WTC11 (cell line): Measurements from ENCODE around the gene CLECL1.

Source experiments
- CREB1 ChIP-seq: sonication (generic); formaldehyde crosslinking; IDR thresholded peaks from 2 replicates; pipeline ENCODE4 v1.8.0; 2023; ENCODE audit warnings: mild to moderate bottlenecking, missing genetic modification reagents
- ETV6 ChIP-seq: sonication (generic); formaldehyde crosslinking; IDR thresholded peaks from 2 replicates; pipeline ENCODE4 v1.8.1; 2022; ENCODE audit warnings: mild to moderate bottlenecking, missing genetic modification reagents
- NR2C2 ChIP-seq: sonication (generic); formaldehyde crosslinking; IDR thresholded peaks from 2 replicates; pipeline ENCODE4 v1.8.0; 2022; ENCODE audit warnings: mild to moderate bottlenecking, missing genetic modification reagents
- PREB ChIP-seq: sonication (generic); formaldehyde crosslinking; IDR thresholded peaks from 2 replicates; pipeline ENCODE4 v1.8.1; 2022; ENCODE audit warnings: mild to moderate bottlenecking, missing genetic modification reagents, moderate library complexity, borderline replicate concordance
- ZNF396 ChIP-seq: fragments of 250-450 bp; sonication (Bioruptor Pico); IDR thresholded peaks from 2 replicates; pipeline ENCODE4 v1.8.0; 2021; ENCODE audit warnings: mild to moderate bottlenecking, moderate library complexity, borderline replicate concordance
- ZNF671 ChIP-seq: fragments of 250-450 bp; sonication (Bioruptor Pico); IDR thresholded peaks from 2 replicates; pipeline ENCODE4 v1.8.0; 2021; ENCODE audit warnings: mild to moderate bottlenecking
- TF ChIP-seq, protein P1 (sequence below): fragments of 200-600 bp; IDR thresholded peaks from 2 replicates; pipeline ENCODE4 v1.8.0; 2022; ENCODE audit warnings: antibody characterized with exemption
- TF ChIP-seq, protein P2 (sequence below): fragments of 250-450 bp; sonication (Bioruptor Pico); IDR thresholded peaks from 2 replicates; pipeline ENCODE4 v1.8.0; 2021; ENCODE audit warnings: mild to moderate bottlenecking
- TF ChIP-seq, protein P3 (sequence below): sonication (generic); formaldehyde crosslinking; IDR thresholded peaks from 2 replicates; pipeline ENCODE4 v1.8.0; 2022; ENCODE audit warnings: mild to moderate bottlenecking, missing genetic modification reagents
- TF ChIP-seq, protein P4 (sequence below): sonication (generic); formaldehyde crosslinking; IDR thresholded peaks from 2 replicates; pipeline ENCODE4 v1.8.1; 2023; ENCODE audit warnings: mild to moderate bottlenecking, moderate library complexity, missing genetic modification reagents

DNA sequence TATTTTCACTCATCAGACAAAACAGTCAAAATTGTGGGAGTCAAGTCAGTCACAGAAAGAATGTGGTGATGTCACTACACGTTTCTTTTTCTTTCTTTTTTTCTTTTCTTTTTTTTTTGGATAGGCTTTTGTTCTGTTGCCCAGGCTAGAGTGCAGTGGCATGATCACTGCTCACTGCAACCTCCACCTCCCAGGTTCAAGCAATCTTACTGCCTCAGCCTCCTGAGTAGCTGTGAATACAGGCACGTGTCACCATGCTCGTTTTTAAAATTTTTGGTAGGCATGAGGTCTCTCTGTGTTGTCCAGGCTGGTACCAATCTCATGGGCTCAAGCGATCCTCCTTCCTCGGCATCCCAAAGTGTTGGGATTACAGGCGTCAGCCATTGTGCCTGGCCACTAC is 2.3 kb downstream of the CLECL1 start:
- TF ChIP-seq, protein P1, sequence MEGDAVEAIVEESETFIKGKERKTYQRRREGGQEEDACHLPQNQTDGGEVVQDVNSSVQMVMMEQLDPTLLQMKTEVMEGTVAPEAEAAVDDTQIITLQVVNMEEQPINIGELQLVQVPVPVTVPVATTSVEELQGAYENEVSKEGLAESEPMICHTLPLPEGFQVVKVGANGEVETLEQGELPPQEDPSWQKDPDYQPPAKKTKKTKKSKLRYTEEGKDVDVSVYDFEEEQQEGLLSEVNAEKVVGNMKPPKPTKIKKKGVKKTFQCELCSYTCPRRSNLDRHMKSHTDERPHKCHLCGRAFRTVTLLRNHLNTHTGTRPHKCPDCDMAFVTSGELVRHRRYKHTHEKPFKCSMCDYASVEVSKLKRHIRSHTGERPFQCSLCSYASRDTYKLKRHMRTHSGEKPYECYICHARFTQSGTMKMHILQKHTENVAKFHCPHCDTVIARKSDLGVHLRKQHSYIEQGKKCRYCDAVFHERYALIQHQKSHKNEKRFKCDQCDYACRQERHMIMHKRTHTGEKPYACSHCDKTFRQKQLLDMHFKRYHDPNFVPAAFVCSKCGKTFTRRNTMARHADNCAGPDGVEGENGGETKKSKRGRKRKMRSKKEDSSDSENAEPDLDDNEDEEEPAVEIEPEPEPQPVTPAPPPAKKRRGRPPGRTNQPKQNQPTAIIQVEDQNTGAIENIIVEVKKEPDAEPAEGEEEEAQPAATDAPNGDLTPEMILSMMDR, result no peak
- TF ChIP-seq, protein P2, sequence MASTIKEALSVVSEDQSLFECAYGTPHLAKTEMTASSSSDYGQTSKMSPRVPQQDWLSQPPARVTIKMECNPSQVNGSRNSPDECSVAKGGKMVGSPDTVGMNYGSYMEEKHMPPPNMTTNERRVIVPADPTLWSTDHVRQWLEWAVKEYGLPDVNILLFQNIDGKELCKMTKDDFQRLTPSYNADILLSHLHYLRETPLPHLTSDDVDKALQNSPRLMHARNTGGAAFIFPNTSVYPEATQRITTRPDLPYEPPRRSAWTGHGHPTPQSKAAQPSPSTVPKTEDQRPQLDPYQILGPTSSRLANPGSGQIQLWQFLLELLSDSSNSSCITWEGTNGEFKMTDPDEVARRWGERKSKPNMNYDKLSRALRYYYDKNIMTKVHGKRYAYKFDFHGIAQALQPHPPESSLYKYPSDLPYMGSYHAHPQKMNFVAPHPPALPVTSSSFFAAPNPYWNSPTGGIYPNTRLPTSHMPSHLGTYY (CRISPR knock-in tag), result no peak
- TF ChIP-seq ZNF396 (CRISPR knock-in tag) (no peak), ETV6 (CRISPR knock-in tag) (no peak), CREB1 (CRISPR knock-in tag) (no peak), ZNF671 (CRISPR knock-in tag) (no peak), NR2C2 (CRISPR knock-in tag) (no peak), PREB (CRISPR knock-in tag) (no peak)
- TF ChIP-seq, protein P3, sequence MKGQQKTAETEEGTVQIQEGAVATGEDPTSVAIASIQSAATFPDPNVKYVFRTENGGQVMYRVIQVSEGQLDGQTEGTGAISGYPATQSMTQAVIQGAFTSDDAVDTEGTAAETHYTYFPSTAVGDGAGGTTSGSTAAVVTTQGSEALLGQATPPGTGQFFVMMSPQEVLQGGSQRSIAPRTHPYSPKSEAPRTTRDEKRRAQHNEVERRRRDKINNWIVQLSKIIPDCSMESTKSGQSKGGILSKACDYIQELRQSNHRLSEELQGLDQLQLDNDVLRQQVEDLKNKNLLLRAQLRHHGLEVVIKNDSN (CRISPR knock-in tag), result no peak
- TF ChIP-seq, protein P4, sequence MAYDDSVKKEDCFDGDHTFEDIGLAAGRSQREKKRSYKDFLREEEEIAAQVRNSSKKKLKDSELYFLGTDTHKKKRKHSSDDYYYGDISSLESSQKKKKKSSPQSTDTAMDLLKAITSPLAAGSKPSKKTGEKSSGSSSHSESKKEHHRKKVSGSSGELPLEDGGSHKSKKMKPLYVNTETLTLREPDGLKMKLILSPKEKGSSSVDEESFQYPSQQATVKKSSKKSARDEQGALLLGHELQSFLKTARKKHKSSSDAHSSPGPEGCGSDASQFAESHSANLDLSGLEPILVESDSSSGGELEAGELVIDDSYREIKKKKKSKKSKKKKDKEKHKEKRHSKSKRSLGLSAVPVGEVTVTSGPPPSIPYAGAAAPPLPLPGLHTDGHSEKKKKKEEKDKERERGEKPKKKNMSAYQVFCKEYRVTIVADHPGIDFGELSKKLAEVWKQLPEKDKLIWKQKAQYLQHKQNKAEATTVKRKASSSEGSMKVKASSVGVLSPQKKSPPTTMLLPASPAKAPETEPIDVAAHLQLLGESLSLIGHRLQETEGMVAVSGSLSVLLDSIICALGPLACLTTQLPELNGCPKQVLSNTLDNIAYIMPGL, result no peak
